Loucy (cell line): ENCODE results near the gene GTF2IRD1.

Experiments used
- H2AFZ ChIP-seq: fragments of 200-600 bp; sonication (generic); 2 replicates; pipeline ENCODE4 v1.6.0; 2016; ENCODE audit warnings: antibody characterized with exemption, mild to moderate bottlenecking, low read length, moderate library complexity
- H3F3A ChIP-seq: fragments of 200-600 bp; 2 replicates; pipeline ENCODE4 v1.6.0; 2016; ENCODE audit warnings: antibody characterized with exemption, low read depth, mild to moderate bottlenecking
- H3K27me3 ChIP-seq: fragments of 200-600 bp; sonication (generic); 2 replicates; pipeline ENCODE4 v1.6.1; 2014; ENCODE audit warnings: low read length, mild to moderate bottlenecking; ENCODE audit not compliant: insufficient read depth, poor library complexity, severe bottlenecking
- H3K36me3 ChIP-seq: fragments of 200-600 bp; sonication (generic); 2 replicates; pipeline ENCODE4 v1.6.1; 2016; ENCODE audit warnings: low read length; ENCODE audit not compliant: insufficient read depth
- H3K4me1 ChIP-seq: fragments of 200-600 bp; sonication (generic); 2 replicates; pipeline ENCODE4 v1.5.1; 2014; ENCODE audit warnings: low read length, mild to moderate bottlenecking; ENCODE audit not compliant: insufficient read depth, poor library complexity, severe bottlenecking
- H3K4me2 ChIP-seq: fragments of 200-600 bp; sonication (generic); 2 replicates; pipeline ENCODE4 v1.6.0; 2014; ENCODE audit warnings: antibody characterized with exemption, low read length, low read depth, mild to moderate bottlenecking; ENCODE audit not compliant: poor library complexity, severe bottlenecking
- H3K4me3 ChIP-seq: fragments of 200-600 bp; sonication (generic); 2 replicates; pipeline ENCODE4 v1.5.1; 2014; ENCODE audit warnings: low read length, mild to moderate bottlenecking, mixed read lengths; ENCODE audit not compliant: poor library complexity, severe bottlenecking
- H3K79me2 ChIP-seq: fragments of 200-600 bp; sonication (generic); 2 replicates; pipeline ENCODE4 v1.6.1; 2014; ENCODE audit warnings: low read length; ENCODE audit not compliant: insufficient read depth
- H3K9ac ChIP-seq: fragments of 200-600 bp; sonication (generic); 2 replicates; pipeline ENCODE4 v1.6.0; 2014; ENCODE audit warnings: mild to moderate bottlenecking, low read depth, low read length, moderate library complexity; ENCODE audit not compliant: poor library complexity, severe bottlenecking
- H3K9me2 ChIP-seq: fragments of 200-600 bp; sonication (generic); replicated peaks from 2 replicates; pipeline ENCODE4 v1.6.1; 2016; ENCODE audit warnings: low read depth, low read length, mixed read lengths
- H3K9me3 ChIP-seq: fragments of 200-600 bp; sonication (generic); 2 replicates; pipeline ENCODE4 v1.6.1; 2014; ENCODE audit warnings: mild to moderate bottlenecking, antibody characterized with exemption, low read length, low read depth; ENCODE audit not compliant: insufficient read depth
- H4K20me1 ChIP-seq: fragments of 200-600 bp; sonication (generic); 2 replicates; pipeline ENCODE4 v1.6.0; 2014; ENCODE audit warnings: antibody characterized with exemption, low read length, mild to moderate bottlenecking; ENCODE audit not compliant: insufficient read depth, poor library complexity, severe bottlenecking
- CTCF ChIP-seq: fragments of 200-600 bp; sonication (generic); conservative IDR thresholded peaks from 2 replicates; pipeline ENCODE4 v1.5.1; 2014; ENCODE audit warnings: mild to moderate bottlenecking, antibody characterized with exemption, low read length
- EZH2phosphoT487 ChIP-seq: fragments of 200-600 bp; IDR thresholded peaks from 2 replicates; pipeline ENCODE4 v1.6.1; 2018; ENCODE audit warnings: antibody characterized with exemption, mild to moderate bottlenecking, moderate library complexity, borderline replicate concordance

GTF2IRD1 gene

GRCh38 chr7:74590813-74591212 lies 137.1 kb downstream of the GTF2IRD1 start:
- no peaks in the 10 kb centered on the region for H3K9me2 ChIP-seq
- TF ChIP-seq CTCF (no peak), EZH2phosphoT487 (no peak)
- H4K20me1 ChIP-seq = no peaks in the 10 kb centered on the region
- no peak overlapping the region for H3K4me3 ChIP-seq
- H3K27me3 ChIP-seq = no peaks in the 10 kb centered on the region
- no peak overlapping the region for H3K9ac ChIP-seq
- H3K79me2 ChIP-seq = no peaks in the 10 kb centered on the region
- H3K9me3 ChIP-seq = no peaks in the 10 kb centered on the region
- no peak overlapping the region for H3K4me2 ChIP-seq
- no peaks in the 10 kb centered on the region for H3F3A ChIP-seq
- H2AFZ ChIP-seq = no peak overlapping the region
- H3K4me1 ChIP-seq = peaks cover 4% of the 10 kb centered on the region
- H3K36me3 ChIP-seq = no peaks in the 10 kb centered on the region

GRCh38 chr7:74598558-74598957 lies 144.9 kb downstream of the GTF2IRD1 start:
- no peaks in the 10 kb centered on the region for H3K9me3 ChIP-seq
- H3K36me3 ChIP-seq = no peaks in the 10 kb centered on the region
- no peaks in the 10 kb centered on the region for H3K79me2 ChIP-seq
- no peaks in the 10 kb centered on the region for H3K27me3 ChIP-seq
- no peak for TF ChIP-seq CTCF
- no peak for TF ChIP-seq EZH2phosphoT487
- no peaks in the 10 kb centered on the region for H3K4me1 ChIP-seq
- H4K20me1 ChIP-seq = no peaks in the 10 kb centered on the region
- H3K9ac ChIP-seq = no peak overlapping the region
- H3F3A ChIP-seq = no peaks in the 10 kb centered on the region
- no peaks in the 10 kb centered on the region for H3K9me2 ChIP-seq
- no peak overlapping the region for H2AFZ ChIP-seq
- H3K4me2 ChIP-seq = no peak overlapping the region
- H3K4me3 ChIP-seq = no peak overlapping the region

GRCh38 chr7:74599244-74599643 lies 145.5 kb downstream of the GTF2IRD1 start:
- H3K4me2 ChIP-seq = no peak overlapping the region
- H3K9ac ChIP-seq = no peak overlapping the region
- no peaks in the 10 kb centered on the region for H4K20me1 ChIP-seq
- H3K27me3 ChIP-seq = no peaks in the 10 kb centered on the region
- H3K9me3 ChIP-seq = no peaks in the 10 kb centered on the region
- no peaks in the 10 kb centered on the region for H3K79me2 ChIP-seq
- H3K4me1 ChIP-seq = no peaks in the 10 kb centered on the region
- H3K4me3 ChIP-seq = no peak overlapping the region
- no peaks in the 10 kb centered on the region for H3K36me3 ChIP-seq
- H3F3A ChIP-seq = no peaks in the 10 kb centered on the region
- TF ChIP-seq EZH2phosphoT487 = no peak
- TF ChIP-seq CTCF = no peak
- H2AFZ ChIP-seq = no peak overlapping the region
- no peaks in the 10 kb centered on the region for H3K9me2 ChIP-seq
